GM19239 (cell line): ENCODE data around the gene MAN2B1.
"Not testable (repeated sequence)": the region's sequence is repeated elsewhere in the genome, so short reads cannot be mapped to it uniquely, and the experiment has no call there.

Source experiments
- DNase-seq: peaks from one replicate; pipeline ENCODE4 v3.0.0; 2011; ENCODE audit warnings: low spot score; ENCODE audit not compliant: insufficient read length
- FAIRE-seq: peaks from 2 replicates; lab custom pipeline; 2011; peaks lifted over from hg19 to GRCh38; lab: Jason Lieb, UNC

Gene MAN2B1

GRCh38 chr19:12666265-12667048 is at the start of gene MAN2B1, which contains the start of gene WDR83:
TSS of gene MAN2B1 (minus strand) at chr19:12666742. CDS start at chr19:12666701, 41 bp downstream.
TSS of gene WDR83 (plus strand) at chr19:12666807. CDS start at chr19:12669791, 2,984 bp downstream.
- DNase-seq (peak; percentile 84), FAIRE-seq (peak; percentile 84)

DNA sequence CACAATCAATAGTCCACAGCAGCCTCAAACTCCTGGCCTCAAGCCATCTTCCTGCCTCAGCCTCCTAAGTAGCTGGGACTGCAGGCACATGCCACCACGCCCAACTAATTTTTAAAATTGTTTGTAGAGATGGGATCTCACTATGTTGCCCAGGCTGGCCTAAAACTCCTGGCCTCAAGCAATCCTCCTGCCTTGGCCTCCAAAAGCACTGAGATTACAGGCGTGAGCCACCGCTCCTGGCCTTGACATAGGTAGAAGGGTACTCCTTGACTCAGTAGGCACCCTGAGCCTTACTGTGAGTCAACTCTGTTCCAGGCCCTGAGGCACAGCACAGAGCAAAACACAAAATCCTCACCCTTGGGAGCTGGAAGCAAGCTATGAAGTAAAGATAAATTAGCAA is 49.4 kb upstream of the MAN2B1 start:
- DNase-seq (no peak), FAIRE-seq (no peak)

GRCh38 chr19:12715102-12715501 is 48.6 kb upstream of the MAN2B1 start:
- DNase-seq (no peak), FAIRE-seq (no peak)

GRCh38 chr19:12713304-12713703 is 46.8 kb upstream of the MAN2B1 start:
- not testable (repeated sequence) for FAIRE-seq, DNase-seq

- not testable (repeated sequence) for DNase-seq, FAIRE-seq
Observed at GRCh38 chr19:12712077-12712476, 45.5 kb upstream of the MAN2B1 start.

DNA sequence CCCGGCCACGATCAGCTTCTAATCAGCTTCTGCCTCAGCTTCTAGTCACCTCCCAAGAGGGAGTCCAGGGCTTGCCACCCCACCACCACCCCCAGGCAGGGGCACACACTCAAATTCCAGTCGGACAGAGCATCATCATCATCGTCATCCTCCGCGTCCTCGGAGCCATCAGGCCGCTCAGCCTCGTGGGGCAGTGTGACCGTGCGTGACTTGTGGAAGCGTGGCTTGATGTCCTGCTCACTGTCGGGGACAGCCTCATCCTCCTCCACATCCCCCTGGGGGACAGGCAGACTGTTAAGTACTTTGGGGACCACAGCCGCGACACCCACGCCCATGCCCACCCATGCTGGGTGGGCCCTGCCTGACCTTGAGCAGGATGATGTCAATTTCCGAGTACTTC is 44.6 kb upstream of the MAN2B1 start:
- DNase-seq (no peak), FAIRE-seq (no peak)

DNA sequence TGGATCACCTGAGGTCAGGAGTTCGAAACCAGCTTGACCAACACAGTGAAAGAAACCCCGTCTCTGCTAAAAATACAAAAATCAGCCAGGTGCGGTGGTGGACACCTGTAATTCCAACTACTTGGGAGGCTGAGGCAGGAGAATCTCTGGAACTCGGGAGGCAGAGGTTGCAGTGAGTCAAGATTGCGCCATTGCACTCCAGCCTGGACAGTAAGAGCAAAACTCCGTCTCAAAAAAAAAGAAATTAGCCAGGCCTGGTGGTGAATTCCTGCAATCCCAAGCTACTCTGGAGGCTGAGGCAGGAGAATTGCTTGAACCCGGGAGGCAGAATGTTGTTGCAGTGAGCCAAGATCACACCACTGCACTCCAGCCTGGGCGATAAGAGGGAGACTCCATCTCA is 42.1 kb upstream of the MAN2B1 start:
- FAIRE-seq (no peak), DNase-seq (no peak)

GRCh38 chr19:12706332-12706718 is 39.8 kb upstream of the MAN2B1 start:
- FAIRE-seq, result no peak
- DNase-seq, result no peak

GRCh38 chr19:12705654-12706331 is 39.3 kb upstream of the MAN2B1 start:
- DNase-seq (no peak), FAIRE-seq (no peak)

GRCh38 chr19:12705169-12705568 is 38.6 kb upstream of the MAN2B1 start:
- DNase-seq, result no peak
- FAIRE-seq, result no peak

DNA sequence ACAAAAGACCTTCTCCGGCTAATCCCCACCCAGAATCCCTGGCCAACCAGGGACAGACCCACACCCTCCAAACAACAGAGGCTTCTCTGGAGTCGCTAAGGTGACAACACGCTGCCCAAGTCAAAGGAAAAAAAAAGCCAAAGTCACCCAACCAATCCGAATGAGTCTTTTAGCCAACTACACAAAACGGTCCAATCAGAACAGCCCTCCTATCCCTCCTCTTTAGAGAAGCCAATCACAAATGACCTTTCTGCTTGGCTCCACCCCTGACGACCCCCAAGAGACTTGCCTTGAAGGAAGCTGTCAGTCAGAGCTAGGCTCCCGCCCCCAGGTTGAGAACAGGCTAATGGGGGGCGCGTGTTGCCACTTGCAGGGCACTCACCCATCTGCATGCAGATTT is 36.5 kb upstream of the MAN2B1 start:
- FAIRE-seq, result no peak
- no peak for DNase-seq

DNA sequence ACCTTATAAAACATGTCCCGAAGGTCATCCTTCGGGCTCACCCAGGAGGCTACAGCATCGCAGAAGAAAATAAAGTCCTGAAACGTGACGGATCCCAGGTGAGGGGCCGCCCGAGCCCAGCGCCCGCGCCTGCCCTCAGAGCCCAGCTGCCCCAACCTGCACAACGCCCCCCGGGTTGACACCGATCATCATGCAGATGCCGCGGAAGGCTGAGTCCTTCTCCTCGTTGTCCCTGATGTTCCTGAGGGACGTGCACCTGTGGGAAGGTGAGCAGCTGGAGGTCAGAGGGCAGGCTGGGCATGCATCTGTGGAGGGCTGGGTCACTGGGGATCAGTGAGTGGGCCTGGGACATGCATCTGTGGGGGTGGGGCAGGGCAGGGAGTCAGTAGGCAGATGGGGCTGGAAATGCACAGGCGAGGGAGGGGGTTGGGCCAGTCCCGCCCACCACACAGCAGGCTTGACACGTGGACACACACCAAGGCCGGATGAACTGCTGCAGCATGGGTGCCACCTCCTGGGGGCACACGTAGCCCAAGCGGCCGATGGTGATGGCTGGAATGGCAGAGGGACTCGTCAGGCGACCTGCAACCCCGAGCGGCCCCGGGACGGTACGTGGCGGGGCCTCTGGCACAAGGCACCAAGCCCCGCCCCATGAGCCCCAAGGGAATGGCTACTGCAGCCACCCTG is 35.2 kb upstream of the MAN2B1 start:
- FAIRE-seq (no peak), DNase-seq (no peak)

DNA sequence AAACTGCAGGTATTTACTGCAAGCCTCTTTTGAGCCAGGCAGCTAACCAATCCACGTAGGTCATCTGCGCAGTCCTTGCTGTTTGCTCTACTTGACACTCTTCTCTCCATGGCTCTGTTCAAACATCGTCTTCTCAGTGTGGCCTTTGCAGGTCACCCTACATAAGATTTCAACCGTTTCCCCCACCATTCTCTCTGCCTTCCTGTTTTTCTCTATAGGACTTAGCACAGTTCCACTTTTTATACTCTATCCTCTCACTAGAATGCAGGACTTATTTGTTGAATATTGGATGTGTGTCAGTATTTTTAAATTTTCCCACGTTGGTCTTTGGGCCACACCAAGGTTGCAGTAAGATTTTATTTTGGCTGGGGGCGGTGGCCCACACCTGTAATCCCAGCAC is 31.6 kb upstream of the MAN2B1 start:
- FAIRE-seq, result no peak
- no peak for DNase-seq

DNA sequence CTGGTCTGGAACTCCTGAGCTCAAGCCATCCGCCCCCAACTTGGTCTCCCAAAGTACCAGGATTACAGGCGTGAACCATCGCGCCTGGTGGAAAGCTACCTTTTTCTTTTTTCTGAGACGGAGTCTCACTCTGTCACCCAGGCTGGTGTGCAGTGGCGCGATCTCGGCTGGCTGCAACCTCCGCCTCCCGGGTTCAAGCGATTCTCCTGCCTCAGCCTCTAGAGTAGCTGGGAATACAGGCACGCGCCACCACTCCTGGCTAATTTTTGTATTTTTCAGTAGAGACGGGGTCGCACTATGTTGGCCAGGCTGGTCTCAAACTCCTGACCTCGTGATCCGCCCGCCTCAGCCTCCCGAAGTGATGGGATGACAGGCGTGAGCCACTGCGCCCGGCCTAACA is 30.9 kb upstream of the MAN2B1 start:
- not testable (repeated sequence) for DNase-seq, FAIRE-seq

- peak; percentile 100 for DNase-seq
- peak; percentile 94 for FAIRE-seq
Observed at GRCh38 chr19:12696366-12697335, 30.1 kb upstream of the MAN2B1 start, which contains the start of gene FBXW9. TSS of gene FBXW9 (minus strand) at chr19:12696631. CDS start at chr19:12696581, 50 bp downstream.

DNA sequence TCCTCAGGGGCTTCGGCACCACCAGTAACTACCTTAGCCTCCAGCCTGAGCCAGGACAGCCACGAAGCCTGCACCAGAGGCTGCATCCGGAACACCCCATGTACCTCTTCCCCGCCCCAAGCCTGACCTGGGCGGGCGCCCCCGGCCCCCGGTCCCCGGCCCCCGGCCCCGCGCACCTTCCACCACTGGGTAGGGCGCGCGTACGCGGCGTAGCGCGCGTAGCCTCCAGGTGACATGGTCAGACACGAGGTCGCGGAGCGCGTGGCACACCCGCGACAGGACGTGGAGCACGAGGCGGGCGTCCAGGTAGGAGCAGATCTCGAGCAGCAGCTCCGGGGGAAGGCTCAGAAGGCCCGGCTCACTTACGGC is 29.4 kb upstream of the MAN2B1 start:
- FAIRE-seq (no peak), DNase-seq (peak; percentile 28)

GRCh38 chr19:12695514-12695913 is 29.0 kb upstream of the MAN2B1 start:
- DNase-seq (no peak), FAIRE-seq (no peak)

DNA sequence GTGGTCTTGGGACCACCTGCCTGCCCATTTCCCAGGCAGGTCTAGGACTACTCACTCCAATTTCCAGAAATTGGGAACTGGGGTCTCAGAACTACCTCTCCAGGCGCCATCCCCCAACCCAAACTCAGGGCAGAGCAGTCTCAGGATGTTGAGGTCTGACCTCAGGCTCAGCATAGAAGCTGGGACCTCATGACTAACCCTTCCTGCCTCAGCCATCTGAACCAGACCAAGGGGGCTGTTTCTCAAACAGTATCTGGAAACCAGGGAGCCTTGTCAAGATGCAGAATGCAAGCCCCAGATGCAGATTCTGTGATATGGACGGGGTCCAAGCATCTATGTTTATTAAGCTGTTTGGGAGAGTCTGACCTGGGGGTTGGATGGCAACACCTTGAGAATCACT is 28.6 kb upstream of the MAN2B1 start:
- DNase-seq, result no peak
- no peak for FAIRE-seq

- DNase-seq (no peak), FAIRE-seq (no peak)
Observed at GRCh38 chr19:12694641-12695040, 28.1 kb upstream of the MAN2B1 start.

GRCh38 chr19:12692960-12693359 is 26.4 kb upstream of the MAN2B1 start:
- FAIRE-seq, result no peak
- DNase-seq, result no peak
